NB4 (cell line): Measurements from ENCODE around the gene KCNAB2.

Experiments
- MYC ChIP-seq: IDR thresholded peaks from 2 replicates; pipeline ENCODE4 v1.6.1; 2011; ENCODE audit warnings: low read depth, low read length
- POLR2A ChIP-seq: IDR thresholded peaks from 2 replicates; pipeline ENCODE4 v1.6.1; 2011; ENCODE audit warnings: mild to moderate bottlenecking; ENCODE audit not compliant: insufficient read length; ENCODE audit errors: extremely low read depth
- TF ChIP-seq, protein P1 (sequence below): IDR thresholded peaks from one replicate; pipeline ENCODE4 v1.5.1; 2012; ENCODE audit warnings: low read depth, low read length

DNA sequence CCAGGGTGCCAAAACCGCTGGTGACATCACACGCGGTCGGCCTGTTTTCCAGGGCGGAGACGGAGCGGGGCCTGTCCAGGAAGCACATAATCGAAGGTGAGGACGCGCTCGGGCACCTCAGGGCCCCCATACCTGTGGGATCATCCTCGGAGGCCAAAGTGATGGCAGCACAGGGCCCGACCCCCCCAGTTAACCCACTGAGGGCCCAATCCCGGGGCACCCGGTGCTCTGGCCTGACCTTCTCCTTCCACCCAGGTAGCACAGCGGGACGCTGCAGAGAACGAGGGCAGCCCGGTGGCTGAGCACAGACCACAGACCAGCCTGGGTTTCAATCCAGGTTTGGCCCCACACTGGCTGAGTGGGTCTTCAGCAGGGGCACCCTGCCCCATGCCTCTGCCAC is 43.3 kb downstream of the KCNAB2 start:
- TF ChIP-seq, protein P1, sequence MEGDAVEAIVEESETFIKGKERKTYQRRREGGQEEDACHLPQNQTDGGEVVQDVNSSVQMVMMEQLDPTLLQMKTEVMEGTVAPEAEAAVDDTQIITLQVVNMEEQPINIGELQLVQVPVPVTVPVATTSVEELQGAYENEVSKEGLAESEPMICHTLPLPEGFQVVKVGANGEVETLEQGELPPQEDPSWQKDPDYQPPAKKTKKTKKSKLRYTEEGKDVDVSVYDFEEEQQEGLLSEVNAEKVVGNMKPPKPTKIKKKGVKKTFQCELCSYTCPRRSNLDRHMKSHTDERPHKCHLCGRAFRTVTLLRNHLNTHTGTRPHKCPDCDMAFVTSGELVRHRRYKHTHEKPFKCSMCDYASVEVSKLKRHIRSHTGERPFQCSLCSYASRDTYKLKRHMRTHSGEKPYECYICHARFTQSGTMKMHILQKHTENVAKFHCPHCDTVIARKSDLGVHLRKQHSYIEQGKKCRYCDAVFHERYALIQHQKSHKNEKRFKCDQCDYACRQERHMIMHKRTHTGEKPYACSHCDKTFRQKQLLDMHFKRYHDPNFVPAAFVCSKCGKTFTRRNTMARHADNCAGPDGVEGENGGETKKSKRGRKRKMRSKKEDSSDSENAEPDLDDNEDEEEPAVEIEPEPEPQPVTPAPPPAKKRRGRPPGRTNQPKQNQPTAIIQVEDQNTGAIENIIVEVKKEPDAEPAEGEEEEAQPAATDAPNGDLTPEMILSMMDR, result no peak
- no peak for TF ChIP-seq POLR2A
- no peak for TF ChIP-seq MYC
